ENCODE results near the gene DOCK4.

DNA sequence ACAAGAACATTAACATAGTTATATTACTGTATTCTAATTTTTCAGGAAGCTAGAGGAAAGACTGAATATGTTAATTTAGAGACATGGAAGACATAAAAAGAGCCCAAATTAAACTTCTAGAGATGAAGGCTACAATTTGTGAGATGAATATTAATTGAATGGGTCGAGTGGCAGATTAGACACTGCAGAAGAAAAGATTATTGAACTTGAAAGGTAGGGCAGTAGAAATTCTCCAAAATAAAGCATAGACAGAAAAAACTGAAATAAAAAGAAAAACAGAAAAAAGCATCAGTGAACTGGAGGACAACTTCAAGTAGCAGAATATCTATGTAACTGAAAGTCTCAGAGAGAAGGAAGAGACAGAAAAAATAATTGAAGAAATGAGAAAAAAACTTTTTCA is 369.6 kb downstream of the DOCK4 start:
- TF ChIP-seq, protein P1, sequence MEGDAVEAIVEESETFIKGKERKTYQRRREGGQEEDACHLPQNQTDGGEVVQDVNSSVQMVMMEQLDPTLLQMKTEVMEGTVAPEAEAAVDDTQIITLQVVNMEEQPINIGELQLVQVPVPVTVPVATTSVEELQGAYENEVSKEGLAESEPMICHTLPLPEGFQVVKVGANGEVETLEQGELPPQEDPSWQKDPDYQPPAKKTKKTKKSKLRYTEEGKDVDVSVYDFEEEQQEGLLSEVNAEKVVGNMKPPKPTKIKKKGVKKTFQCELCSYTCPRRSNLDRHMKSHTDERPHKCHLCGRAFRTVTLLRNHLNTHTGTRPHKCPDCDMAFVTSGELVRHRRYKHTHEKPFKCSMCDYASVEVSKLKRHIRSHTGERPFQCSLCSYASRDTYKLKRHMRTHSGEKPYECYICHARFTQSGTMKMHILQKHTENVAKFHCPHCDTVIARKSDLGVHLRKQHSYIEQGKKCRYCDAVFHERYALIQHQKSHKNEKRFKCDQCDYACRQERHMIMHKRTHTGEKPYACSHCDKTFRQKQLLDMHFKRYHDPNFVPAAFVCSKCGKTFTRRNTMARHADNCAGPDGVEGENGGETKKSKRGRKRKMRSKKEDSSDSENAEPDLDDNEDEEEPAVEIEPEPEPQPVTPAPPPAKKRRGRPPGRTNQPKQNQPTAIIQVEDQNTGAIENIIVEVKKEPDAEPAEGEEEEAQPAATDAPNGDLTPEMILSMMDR (IDR thresholded peaks at IDR 0.05) = no peak
- TF ChIP-seq RELA (CRISPR knock-in tag; IDR thresholded peaks at IDR 0.05; ENCODE audit: borderline replicate concordance) (no peak), TEAD1 (CRISPR knock-in tag; IDR thresholded peaks at IDR 0.05) (no peak), ATF3 (CRISPR knock-in tag; conservative IDR thresholded peaks at IDR 0.05) (no peak), ELF4 (CRISPR knock-in tag; IDR thresholded peaks at IDR 0.05; ENCODE audit: low read depth) (no peak), E2F4 (CRISPR knock-in tag; IDR thresholded peaks at IDR 0.05; ENCODE audit: borderline replicate concordance, low read depth) (no peak)
- TF ChIP-seq, protein P2, sequence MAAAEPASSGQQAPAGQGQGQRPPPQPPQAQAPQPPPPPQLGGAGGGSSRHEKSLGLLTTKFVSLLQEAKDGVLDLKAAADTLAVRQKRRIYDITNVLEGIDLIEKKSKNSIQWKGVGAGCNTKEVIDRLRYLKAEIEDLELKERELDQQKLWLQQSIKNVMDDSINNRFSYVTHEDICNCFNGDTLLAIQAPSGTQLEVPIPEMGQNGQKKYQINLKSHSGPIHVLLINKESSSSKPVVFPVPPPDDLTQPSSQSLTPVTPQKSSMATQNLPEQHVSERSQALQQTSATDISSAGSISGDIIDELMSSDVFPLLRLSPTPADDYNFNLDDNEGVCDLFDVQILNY (CRISPR knock-in tag; IDR thresholded peaks at IDR 0.05) = no peak
- TF ChIP-seq, protein P3, sequence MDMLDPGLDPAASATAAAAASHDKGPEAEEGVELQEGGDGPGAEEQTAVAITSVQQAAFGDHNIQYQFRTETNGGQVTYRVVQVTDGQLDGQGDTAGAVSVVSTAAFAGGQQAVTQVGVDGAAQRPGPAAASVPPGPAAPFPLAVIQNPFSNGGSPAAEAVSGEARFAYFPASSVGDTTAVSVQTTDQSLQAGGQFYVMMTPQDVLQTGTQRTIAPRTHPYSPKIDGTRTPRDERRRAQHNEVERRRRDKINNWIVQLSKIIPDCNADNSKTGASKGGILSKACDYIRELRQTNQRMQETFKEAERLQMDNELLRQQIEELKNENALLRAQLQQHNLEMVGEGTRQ (CRISPR knock-in tag; IDR thresholded peaks at IDR 0.05) = no peak
